GM23338 (cell line): ENCODE data around the gene PEAR1. TPM values are rescaled to one million over a fixed set of nuclear protein-coding genes. Genes with fewer than 3 reads are reported as not detected.

Experiments
- ATAC-seq: fragments of 200-7000 bp; cut with Tn5 transposase; 3 replicates; pipeline ENCODE4 v1.9.1; 2020
- DNase-seq: peaks from one replicate; pipeline ENCODE4 v3.0.0-alpha.2; 2015; ENCODE audit warnings: low spot score
- H2AFZ ChIP-seq: fragments of 200-600 bp; sonication (generic); 2 replicates; pipeline ENCODE4 v1.8.0; 2016; ENCODE audit warnings: antibody characterized with exemption, mild to moderate bottlenecking, moderate library complexity
- H3F3A ChIP-seq: fragments of 200-600 bp; sonication (generic); replicated peaks from 2 replicates; pipeline ENCODE4 v1.8.0; 2017; ENCODE audit warnings: antibody characterized with exemption, mixed run types, low read depth
- H3K27ac ChIP-seq: fragments of 200-600 bp; sonication (generic); 2 replicates; pipeline ENCODE4 v1.6.1; 2016; ENCODE audit warnings: low read depth
- H3K27me3 ChIP-seq: fragments of 200-600 bp; sonication (generic); 2 replicates; pipeline ENCODE4 v1.8.0; 2016; ENCODE audit warnings: mild to moderate bottlenecking, mixed run types, moderate library complexity; ENCODE audit not compliant: insufficient read depth
- H3K36me3 ChIP-seq: fragments of 200-600 bp; sonication (generic); 2 replicates; pipeline ENCODE4 v1.8.0; 2016; ENCODE audit warnings: mild to moderate bottlenecking; ENCODE audit not compliant: insufficient read depth
- H3K4me1 ChIP-seq: fragments of 200-600 bp; sonication (generic); 2 replicates; pipeline ENCODE4 v1.8.0; 2016; ENCODE audit warnings: mild to moderate bottlenecking, moderate library complexity; ENCODE audit not compliant: insufficient read depth
- H3K4me2 ChIP-seq: fragments of 200-600 bp; sonication (generic); 2 replicates; pipeline ENCODE4 v1.7.1; 2017; ENCODE audit warnings: mixed run types
- H3K4me3 ChIP-seq: fragments of 200-600 bp; sonication (generic); 2 replicates; pipeline ENCODE4 v1.6.1; 2016; ENCODE audit warnings: mixed run types
- H3K79me2 ChIP-seq: fragments of 200-600 bp; sonication (generic); replicated peaks from 2 replicates; pipeline ENCODE4 v1.8.0; 2017; ENCODE audit warnings: mild to moderate bottlenecking; ENCODE audit not compliant: insufficient read depth
- H3K9me2 ChIP-seq: fragments of 200-600 bp; sonication (generic); 2 replicates; pipeline ENCODE4 v1.8.0; 2017; ENCODE audit not compliant: insufficient read depth
- H4K20me1 ChIP-seq: fragments of 200-600 bp; sonication (generic); replicated peaks from 2 replicates; pipeline ENCODE4 v1.8.0; 2017; ENCODE audit warnings: mild to moderate bottlenecking; ENCODE audit not compliant: insufficient read depth
- H3K27ac Mint-ChIP-seq: 2 replicates; pipeline ENCODE4 v1.8.0; 2020; ENCODE audit warnings: inconsistent platforms, mild to moderate bottlenecking, moderate library complexity, mixed read lengths
- H3K27me3 Mint-ChIP-seq: 3 replicates; pipeline ENCODE4 v1.8.0; 2022; ENCODE audit warnings: low read depth, mild to moderate bottlenecking, moderate library complexity, mixed read lengths, inconsistent platforms; ENCODE audit not compliant: insufficient read depth, poor library complexity
- H3K36me3 Mint-ChIP-seq: 3 replicates; pipeline ENCODE4 v1.8.0; 2021; ENCODE audit warnings: low read depth, mild to moderate bottlenecking, inconsistent platforms, moderate library complexity, mixed read lengths
- H3K4me1 Mint-ChIP-seq: 3 replicates; pipeline ENCODE4 v1.8.0; 2020; ENCODE audit warnings: mild to moderate bottlenecking, inconsistent platforms, mixed read lengths
- H3K4me3 Mint-ChIP-seq: 3 replicates; pipeline ENCODE4 v1.8.0; 2021; ENCODE audit warnings: moderate library complexity, mild to moderate bottlenecking, inconsistent platforms, mixed read lengths
- H3K9me3 Mint-ChIP-seq: 3 replicates; pipeline ENCODE4 v1.8.0; 2020; ENCODE audit warnings: moderate library complexity, mild to moderate bottlenecking, inconsistent platforms, mixed read lengths
- CREB1 ChIP-seq: fragments of 250-450 bp; sonication (Bioruptor Pico); IDR thresholded peaks from 2 replicates; pipeline ENCODE4 v1.5.0; 2020; ENCODE audit warnings: low read depth, mild to moderate bottlenecking, moderate library complexity
- CTCF ChIP-seq, 2 experiments: fragments of 200-600 bp in 1 of 2; sonication (generic) in 1 of 2; conservative IDR thresholded peaks; 2 replicates each; pipeline versions ENCODE4 v1.5.1 to v1.6.1; 2016 to 2017; ENCODE audit warnings: antibody characterized with exemption in 2 of 2, low read depth in 2 of 2, mild to moderate bottlenecking in 2 of 2, moderate library complexity in 1 of 2
- ETS1 ChIP-seq: IDR thresholded peaks from 2 replicates; pipeline ENCODE4 v1.6.1; 2016; ENCODE audit warnings: antibody characterized with exemption
- EZH2 ChIP-seq: fragments of 200-600 bp; sonication (generic); IDR thresholded peaks from one replicate; pipeline ENCODE4 v1.8.0; 2017; ENCODE audit warnings: antibody characterized with exemption, mild to moderate bottlenecking, low read depth; ENCODE audit not compliant: unreplicated experiment
- EZH2phosphoT487 ChIP-seq: fragments of 200-600 bp; sonication (generic); IDR thresholded peaks from one replicate; pipeline ENCODE4 v1.8.1; 2018; ENCODE audit warnings: antibody characterized with exemption; ENCODE audit not compliant: unreplicated experiment
- JUNB ChIP-seq: IDR thresholded peaks from one replicate; pipeline ENCODE4 v1.6.1; 2016; ENCODE audit warnings: antibody characterized with exemption; ENCODE audit not compliant: unreplicated experiment
- NANOG ChIP-seq: IDR thresholded peaks from 2 replicates; pipeline ENCODE4 v1.6.1; 2016; ENCODE audit warnings: antibody characterized with exemption, borderline replicate concordance
- POLR2AphosphoS5 ChIP-seq: IDR thresholded peaks from 2 replicates; pipeline ENCODE4 v1.6.1; 2016; ENCODE audit warnings: antibody characterized with exemption, low read depth
- REST ChIP-seq: IDR thresholded peaks from one replicate; pipeline ENCODE4 v1.6.1; 2018; ENCODE audit warnings: antibody characterized with exemption; ENCODE audit not compliant: unreplicated experiment
- STAT1 ChIP-seq: IDR thresholded peaks from one replicate; pipeline ENCODE4 v1.6.1; 2016; ENCODE audit warnings: antibody characterized with exemption; ENCODE audit not compliant: unreplicated experiment
- ZNF114 ChIP-seq: fragments of 250-450 bp; sonication (Bioruptor Pico); IDR thresholded peaks from 2 replicates; pipeline ENCODE4 v1.5.0; 2020; ENCODE audit warnings: mild to moderate bottlenecking, moderate library complexity
- ZNF331 ChIP-seq: fragments of 250-450 bp; sonication (Bioruptor Pico); IDR thresholded peaks from 2 replicates; pipeline ENCODE4 v1.5.0; 2020; ENCODE audit warnings: low read depth, mild to moderate bottlenecking, moderate library complexity
- polyA plus RNA-seq: library from polyadenylated mRNA; unstranded; fragments of >200 nt; fragmentation: Nextera tagmentation; extraction: Ambion mirVana; gene quantifications from 2 replicates; pipeline ENCODE4 v1.2.1, GENCODE V29; 2016
- total RNA-seq: library from RNA; depleted of rRNA; stranded (reverse); fragments of >200 nt; shearing (Covaris generic); gene quantifications from 2 replicates; pipeline ENCODE4 v1.2.3, GENCODE V29; 2014
- TF ChIP-seq, protein P1 (sequence below): fragments of 250-450 bp; sonication (Bioruptor Pico); IDR thresholded peaks from 2 replicates; pipeline ENCODE4 v1.5.0; 2020; ENCODE audit warnings: mild to moderate bottlenecking, moderate library complexity

The PEAR1 gene
- total and polyA plus RNA-seq, 2 experiments from 2014 or later, result 0.28 to 0.47 TPM

DNA sequence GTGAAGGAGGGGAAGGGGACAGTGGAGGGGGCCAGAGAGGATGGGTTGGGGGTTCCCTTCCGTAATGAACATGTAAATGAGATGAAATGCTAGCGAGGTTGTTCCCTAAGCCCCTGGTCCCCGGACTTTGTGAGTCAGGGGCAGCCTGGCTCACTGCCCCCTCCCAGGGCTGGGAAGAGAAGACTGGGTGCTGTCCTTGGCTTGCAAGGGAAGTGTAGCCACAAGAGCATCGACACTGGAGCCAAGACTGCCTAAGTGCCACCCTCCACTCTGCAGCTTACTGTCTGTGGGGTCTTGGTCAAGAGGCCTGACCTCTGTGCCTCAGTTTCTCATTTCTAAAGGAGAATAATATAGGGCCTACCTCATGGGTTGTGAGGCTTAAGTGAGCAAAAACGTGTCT, 483 bp downstream of the PEAR1 start:
- DNase-seq (no peak), ATAC-seq (no peak)
- Histone ChIP-seq H3K79me2 (no peaks in the 10 kb centered on the region), H3F3A (no peaks in the 10 kb centered on the region), H2AFZ (peak overlapping the region; percentile 72; the same call in 1 of the 2 replicates), H3K27ac (no peak overlapping the region), H4K20me1 (no peaks in the 10 kb centered on the region; the same call in 1 of the 2 replicates), H3K4me1 (no peaks in the 10 kb centered on the region; the same call in 1 of the 2 replicates), H3K4me3 (peak overlapping the region; percentile 64), H3K27me3 (peaks cover 61% of the 10 kb centered on the region), H3K4me2 (peak overlapping the region; percentile 80), H3K9me2 (no peaks in the 10 kb centered on the region), H3K36me3 (no peaks in the 10 kb centered on the region)
- Mint-ChIP-seq H3K36me3 (no peaks in the 10 kb centered on the region; the same call in 2 of the 3 replicates), H3K27me3 (peaks cover 49% of the 10 kb centered on the region), H3K4me1 (peaks cover 28% of the 10 kb centered on the region), H3K4me3 (peak overlapping the region; percentile 49), H3K27ac (no peak overlapping the region), H3K9me3 (no peaks in the 10 kb centered on the region)
- TF ChIP-seq, protein P1, sequence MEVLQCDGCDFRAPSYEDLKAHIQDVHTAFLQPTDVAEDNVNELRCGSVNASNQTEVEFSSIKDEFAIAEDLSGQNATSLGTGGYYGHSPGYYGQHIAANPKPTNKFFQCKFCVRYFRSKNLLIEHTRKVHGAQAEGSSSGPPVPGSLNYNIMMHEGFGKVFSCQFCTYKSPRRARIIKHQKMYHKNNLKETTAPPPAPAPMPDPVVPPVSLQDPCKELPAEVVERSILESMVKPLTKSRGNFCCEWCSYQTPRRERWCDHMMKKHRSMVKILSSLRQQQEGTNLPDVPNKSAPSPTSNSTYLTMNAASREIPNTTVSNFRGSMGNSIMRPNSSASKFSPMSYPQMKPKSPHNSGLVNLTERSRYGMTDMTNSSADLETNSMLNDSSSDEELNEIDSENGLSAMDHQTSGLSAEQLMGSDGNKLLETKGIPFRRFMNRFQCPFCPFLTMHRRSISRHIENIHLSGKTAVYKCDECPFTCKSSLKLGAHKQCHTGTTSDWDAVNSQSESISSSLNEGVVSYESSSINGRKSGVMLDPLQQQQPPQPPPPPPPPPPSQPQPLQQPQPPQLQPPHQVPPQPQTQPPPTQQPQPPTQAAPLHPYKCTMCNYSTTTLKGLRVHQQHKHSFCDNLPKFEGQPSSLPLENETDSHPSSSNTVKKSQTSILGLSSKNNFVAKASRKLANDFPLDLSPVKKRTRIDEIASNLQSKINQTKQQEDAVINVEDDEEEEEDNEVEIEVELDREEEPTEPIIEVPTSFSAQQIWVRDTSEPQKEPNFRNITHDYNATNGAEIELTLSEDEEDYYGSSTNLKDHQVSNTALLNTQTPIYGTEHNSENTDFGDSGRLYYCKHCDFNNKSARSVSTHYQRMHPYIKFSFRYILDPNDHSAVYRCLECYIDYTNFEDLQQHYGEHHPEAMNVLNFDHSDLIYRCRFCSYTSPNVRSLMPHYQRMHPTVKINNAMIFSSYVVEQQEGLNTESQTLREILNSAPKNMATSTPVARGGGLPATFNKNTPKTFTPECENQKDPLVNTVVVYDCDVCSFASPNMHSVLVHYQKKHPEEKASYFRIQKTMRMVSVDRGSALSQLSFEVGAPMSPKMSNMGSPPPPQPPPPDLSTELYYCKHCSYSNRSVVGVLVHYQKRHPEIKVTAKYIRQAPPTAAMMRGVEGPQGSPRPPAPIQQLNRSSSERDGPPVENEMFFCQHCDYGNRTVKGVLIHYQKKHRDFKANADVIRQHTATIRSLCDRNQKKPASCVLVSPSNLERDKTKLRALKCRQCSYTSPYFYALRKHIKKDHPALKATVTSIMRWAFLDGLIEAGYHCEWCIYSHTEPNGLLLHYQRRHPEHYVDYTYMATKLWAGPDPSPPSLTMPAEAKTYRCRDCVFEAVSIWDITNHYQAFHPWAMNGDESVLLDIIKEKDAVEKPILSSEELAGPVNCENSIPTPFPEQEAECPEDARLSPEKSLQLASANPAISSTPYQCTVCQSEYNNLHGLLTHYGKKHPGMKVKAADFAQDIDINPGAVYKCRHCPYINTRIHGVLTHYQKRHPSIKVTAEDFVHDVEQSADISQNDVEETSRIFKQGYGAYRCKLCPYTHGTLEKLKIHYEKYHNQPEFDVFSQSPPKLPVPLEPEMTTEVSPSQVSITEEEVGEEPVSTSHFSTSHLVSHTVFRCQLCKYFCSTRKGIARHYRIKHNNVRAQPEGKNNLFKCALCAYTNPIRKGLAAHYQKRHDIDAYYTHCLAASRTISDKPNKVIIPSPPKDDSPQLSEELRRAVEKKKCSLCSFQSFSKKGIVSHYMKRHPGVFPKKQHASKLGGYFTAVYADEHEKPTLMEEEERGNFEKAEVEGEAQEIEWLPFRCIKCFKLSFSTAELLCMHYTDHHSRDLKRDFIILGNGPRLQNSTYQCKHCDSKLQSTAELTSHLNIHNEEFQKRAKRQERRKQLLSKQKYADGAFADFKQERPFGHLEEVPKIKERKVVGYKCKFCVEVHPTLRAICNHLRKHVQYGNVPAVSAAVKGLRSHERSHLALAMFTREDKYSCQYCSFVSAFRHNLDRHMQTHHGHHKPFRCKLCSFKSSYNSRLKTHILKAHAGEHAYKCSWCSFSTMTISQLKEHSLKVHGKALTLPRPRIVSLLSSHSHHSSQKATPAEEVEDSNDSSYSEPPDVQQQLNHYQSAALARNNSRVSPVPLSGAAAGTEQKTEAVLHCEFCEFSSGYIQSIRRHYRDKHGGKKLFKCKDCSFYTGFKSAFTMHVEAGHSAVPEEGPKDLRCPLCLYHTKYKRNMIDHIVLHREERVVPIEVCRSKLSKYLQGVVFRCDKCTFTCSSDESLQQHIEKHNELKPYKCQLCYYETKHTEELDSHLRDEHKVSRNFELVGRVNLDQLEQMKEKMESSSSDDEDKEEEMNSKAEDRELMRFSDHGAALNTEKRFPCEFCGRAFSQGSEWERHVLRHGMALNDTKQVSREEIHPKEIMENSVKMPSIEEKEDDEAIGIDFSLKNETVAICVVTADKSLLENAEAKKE (CRISPR knock-in tag), result no peak
- no peak for TF ChIP-seq EZH2
- TF ChIP-seq ZNF331 (CRISPR knock-in tag), result no peak
- TF ChIP-seq JUNB, result no peak
- no peak for TF ChIP-seq CTCF (conservative IDR thresholded peaks at IDR 0.05; ENCODE audit: low read depth in 2 of 2)
- no peak for TF ChIP-seq CREB1 (CRISPR knock-in tag)
- no peak for TF ChIP-seq POLR2AphosphoS5
- TF ChIP-seq ETS1, result no peak
- no peak for TF ChIP-seq REST
- no peak for TF ChIP-seq EZH2phosphoT487
- TF ChIP-seq NANOG, result no peak
- no peak for TF ChIP-seq STAT1
- no peak for TF ChIP-seq ZNF114 (CRISPR knock-in tag)
